Lower lobe of right lung (tissue), 2 donors: Measurements from ENCODE around the gene NMNAT3. TPM values are rescaled to one million over a fixed set of nuclear protein-coding genes. Genes with fewer than 3 reads are reported as not detected.
"Not testable (repeated sequence)": the region's sequence is repeated elsewhere in the genome, so short reads cannot be mapped to it uniquely, and the experiment has no call there.

ENCODE experiments used
- ATAC-seq, 2 donors: fragments of 200-7000 bp; cut with Tn5 transposase; one replicate each; pipeline ENCODE4 v1.9.1; 2020 to 2022; ENCODE audit warnings: mild to moderate bottlenecking in 2 of 2, moderate library complexity in 2 of 2
- DNase-seq: peaks from one replicate; pipeline ENCODE4 v3.0.0-alpha.2; 2020
- H3K27ac ChIP-seq: fragments of 200-600 bp; one replicate; pipeline ENCODE4 v1.8.0; 2022
- H3K27me3 ChIP-seq: fragments of 200-600 bp; one replicate; pipeline ENCODE4 v1.8.0; 2022; ENCODE audit warnings: low read depth
- H3K36me3 ChIP-seq: fragments of 200-600 bp; one replicate; pipeline ENCODE4 v1.8.0; 2022; ENCODE audit warnings: mild to moderate bottlenecking
- H3K4me1 ChIP-seq: fragments of 200-600 bp; one replicate; pipeline ENCODE4 v1.8.0; 2022
- H3K4me3 ChIP-seq: fragments of 200-600 bp; one replicate; pipeline ENCODE4 v1.8.0; 2022; ENCODE audit warnings: mild to moderate bottlenecking
- H3K9me3 ChIP-seq: fragments of 200-600 bp; one replicate; pipeline ENCODE4 v1.8.0; 2022
- CTCF ChIP-seq: fragments of 200-600 bp; IDR thresholded peaks from one replicate; pipeline ENCODE4 v1.8.0; 2022; ENCODE audit warnings: antibody characterized with exemption, mild to moderate bottlenecking
- intact Hi-C: fragments of 100-400 bp; cut with DNase I; formaldehyde crosslinking; loops from one replicate; pipeline ENCODE4 v1.11.0; 2022
- total RNA-seq: library from RNA; stranded (reverse); fragmentation: NEBNext Ultra II Directional; extraction: Animal tissue kit (Norgen Biotek cat#: 25700); gene quantifications from one replicate; pipeline ENCODE4 v1.2.1, GENCODE V29; 2021
- donor health status: DM: no; HTN: yes; CAD: no; lungs with severe emphysema.

Gene NMNAT3
- total RNA-seq, 1 donor from 2014 or later = 5.8 TPM

- H3K4me1 ChIP-seq = no peaks in the 10 kb centered on the region
- intact Hi-C loops = no loop called here
- DNase-seq = no peak
- H3K36me3 ChIP-seq = no peaks in the 10 kb centered on the region
- H3K27me3 ChIP-seq = no peaks in the 10 kb centered on the region
- H3K9me3 ChIP-seq = no peaks in the 10 kb centered on the region
- ATAC-seq = no peak
- no peak for TF ChIP-seq CTCF
- H3K4me3 ChIP-seq = no peak overlapping the region
- H3K27ac ChIP-seq = no peak overlapping the region
These were observed 76.4 kb downstream of the NMNAT3 start for GRCh38 chr3:139601191-139601961.

GRCh38 chr3:139597947-139598346 lies 79.8 kb downstream of the NMNAT3 start:
- H3K4me1 ChIP-seq = no peaks in the 10 kb centered on the region
- TF ChIP-seq CTCF = no peak
- H3K9me3 ChIP-seq = no peaks in the 10 kb centered on the region
- intact Hi-C loops = no loop called here
- H3K4me3 ChIP-seq = no peak overlapping the region
- H3K27ac ChIP-seq = no peak overlapping the region
- ATAC-seq = no peak
- no peaks in the 10 kb centered on the region for H3K36me3 ChIP-seq
- no peak for DNase-seq
- H3K27me3 ChIP-seq = no peaks in the 10 kb centered on the region

DNA sequence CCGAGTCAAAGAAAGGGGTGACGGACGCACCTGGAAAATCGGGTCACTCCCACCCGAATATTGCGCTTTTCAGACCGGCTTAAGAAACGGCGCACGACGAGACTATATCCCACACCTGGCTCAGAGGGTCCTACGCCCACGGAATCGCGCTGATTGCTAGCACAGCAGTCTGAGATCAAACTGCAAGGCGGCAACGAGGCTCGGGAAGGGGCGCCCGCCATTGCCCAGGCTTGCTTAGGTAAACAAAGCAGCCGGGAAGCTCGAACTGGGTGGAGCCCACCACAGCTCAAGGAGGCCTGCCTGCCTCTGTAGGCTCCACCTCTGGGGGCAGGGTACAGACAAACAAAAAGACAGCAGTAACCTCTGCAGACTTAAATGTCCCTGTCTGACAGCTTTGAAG lies 86.6 kb downstream of the NMNAT3 start:
- intact Hi-C loops, H3K4me1 ChIP-seq, ATAC-seq, H3K4me3 ChIP-seq, DNase-seq, H3K27me3 ChIP-seq, H3K9me3 ChIP-seq, H3K27ac ChIP-seq, H3K36me3 ChIP-seq: not testable (repeated sequence)

DNA sequence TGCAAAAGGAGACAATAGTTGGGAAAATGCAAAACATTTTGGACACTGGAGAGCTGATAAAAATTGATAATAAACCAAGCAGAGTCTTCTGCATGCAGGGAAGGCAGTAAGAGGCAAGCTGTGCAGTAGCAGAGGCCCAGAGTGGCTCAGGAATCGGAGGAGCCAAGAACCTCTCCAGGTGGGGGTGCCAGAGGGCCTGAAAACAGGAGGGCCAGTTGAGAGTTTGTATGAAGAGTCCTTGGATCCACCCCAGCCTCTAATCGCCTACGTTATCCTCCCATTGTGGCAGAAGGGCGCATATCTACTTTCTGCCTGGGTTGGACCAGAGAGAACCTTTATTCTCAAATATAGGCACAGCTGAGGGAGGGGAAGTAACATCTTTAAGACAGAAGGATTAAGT lies 89.3 kb downstream of the NMNAT3 start:
- H3K9me3 ChIP-seq = no peaks in the 10 kb centered on the region
- TF ChIP-seq CTCF = no peak
- intact Hi-C loops = no loop called here
- no peak for ATAC-seq
- no peak for DNase-seq
- H3K4me3 ChIP-seq = no peak overlapping the region
- no peaks in the 10 kb centered on the region for H3K36me3 ChIP-seq
- H3K27ac ChIP-seq = no peak overlapping the region
- no peaks in the 10 kb centered on the region for H3K27me3 ChIP-seq
- H3K4me1 ChIP-seq = no peaks in the 10 kb centered on the region

DNA sequence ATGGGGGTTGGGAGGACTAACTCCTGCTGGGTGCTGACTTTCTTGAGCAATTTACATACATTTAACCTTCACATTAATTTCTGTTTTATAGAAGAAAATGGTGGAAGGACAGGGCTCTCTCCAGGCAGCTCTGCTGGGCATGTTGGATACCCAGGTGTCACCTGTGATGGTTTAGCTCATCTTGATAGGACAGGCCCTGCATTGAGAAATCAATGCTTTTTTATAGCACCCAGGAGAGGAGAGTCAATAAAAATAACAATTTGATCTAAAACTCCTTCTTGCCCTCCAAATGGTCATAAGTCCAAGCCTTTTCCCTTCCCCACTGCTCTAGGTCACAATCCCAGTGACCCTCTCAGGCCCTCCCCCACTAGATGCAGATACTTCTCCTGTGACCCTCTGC lies 90.0 kb downstream of the NMNAT3 start:
- no peak overlapping the region for H3K4me3 ChIP-seq

More for the DNA sequence above, 90.0 kb downstream of the NMNAT3 start:
- intact Hi-C loops = no loop called here
- no peak overlapping the region for H3K27ac ChIP-seq
- no peaks in the 10 kb centered on the region for H3K27me3 ChIP-seq
- TF ChIP-seq CTCF = no peak
- H3K4me1 ChIP-seq = no peaks in the 10 kb centered on the region
- no peaks in the 10 kb centered on the region for H3K9me3 ChIP-seq
- DNase-seq (no peak), ATAC-seq (no peak)
- H3K36me3 ChIP-seq = no peaks in the 10 kb centered on the region
